GM21576 (cell line): ENCODE results near the gene ATF2.

Source experiments
- ATAC-seq: cut with Tn5 transposase; IDR thresholded peaks from one replicate; pipeline ENCODE4 v1.9.1; 2021; ENCODE audit warnings: mild to moderate bottlenecking, moderate library complexity; ENCODE audit not compliant: unreplicated experiment

The ATF2 gene, protein sequence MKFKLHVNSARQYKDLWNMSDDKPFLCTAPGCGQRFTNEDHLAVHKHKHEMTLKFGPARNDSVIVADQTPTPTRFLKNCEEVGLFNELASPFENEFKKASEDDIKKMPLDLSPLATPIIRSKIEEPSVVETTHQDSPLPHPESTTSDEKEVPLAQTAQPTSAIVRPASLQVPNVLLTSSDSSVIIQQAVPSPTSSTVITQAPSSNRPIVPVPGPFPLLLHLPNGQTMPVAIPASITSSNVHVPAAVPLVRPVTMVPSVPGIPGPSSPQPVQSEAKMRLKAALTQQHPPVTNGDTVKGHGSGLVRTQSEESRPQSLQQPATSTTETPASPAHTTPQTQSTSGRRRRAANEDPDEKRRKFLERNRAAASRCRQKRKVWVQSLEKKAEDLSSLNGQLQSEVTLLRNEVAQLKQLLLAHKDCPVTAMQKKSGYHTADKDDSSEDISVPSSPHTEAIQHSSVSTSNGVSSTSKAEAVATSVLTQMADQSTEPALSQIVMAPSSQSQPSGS

DNA sequence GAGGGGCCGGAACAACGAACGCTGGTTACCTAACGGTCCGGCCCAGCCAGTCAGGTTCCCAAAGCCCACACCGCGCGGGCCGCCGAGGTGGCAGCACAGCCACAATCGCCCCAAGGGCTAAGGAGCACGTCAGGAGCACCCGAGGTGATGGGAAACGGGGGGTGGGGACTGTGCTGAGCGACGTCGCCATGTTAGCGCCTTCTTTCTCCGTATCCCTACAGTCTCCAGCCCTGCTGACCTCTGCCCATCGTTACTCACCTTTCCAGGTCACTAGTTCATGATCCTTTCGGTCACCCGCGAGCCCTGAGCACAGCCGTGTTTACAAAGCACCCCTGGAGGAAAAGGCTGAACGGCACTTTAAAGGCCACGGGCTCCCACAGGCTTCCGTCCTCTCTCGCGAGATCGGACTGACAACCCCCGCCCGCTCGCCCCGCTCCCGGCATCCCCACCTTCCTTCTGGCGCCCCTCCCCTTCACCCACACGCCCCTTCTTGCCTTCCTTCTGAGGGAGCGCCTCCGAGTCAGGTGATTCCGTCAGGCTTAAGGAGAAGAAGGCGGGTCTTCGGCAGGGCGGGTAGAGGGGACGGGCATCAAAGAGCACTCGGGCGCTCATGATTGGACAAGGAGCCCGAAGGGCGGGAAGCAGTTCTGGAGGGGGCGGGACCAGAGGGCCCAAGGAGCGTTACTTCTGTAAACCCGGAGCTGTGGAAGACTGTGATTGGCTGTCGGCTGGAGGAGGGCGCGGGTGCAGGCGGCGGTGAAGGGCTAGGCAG is at the start of gene ATF2:
ATF2 (minus strand) TSS at position 412 of the 772 bp plus-strand sequence. CDS start 31,760 bp downstream, outside the sequence.
- ATAC-seq, result peak; percentile 94

DNA sequence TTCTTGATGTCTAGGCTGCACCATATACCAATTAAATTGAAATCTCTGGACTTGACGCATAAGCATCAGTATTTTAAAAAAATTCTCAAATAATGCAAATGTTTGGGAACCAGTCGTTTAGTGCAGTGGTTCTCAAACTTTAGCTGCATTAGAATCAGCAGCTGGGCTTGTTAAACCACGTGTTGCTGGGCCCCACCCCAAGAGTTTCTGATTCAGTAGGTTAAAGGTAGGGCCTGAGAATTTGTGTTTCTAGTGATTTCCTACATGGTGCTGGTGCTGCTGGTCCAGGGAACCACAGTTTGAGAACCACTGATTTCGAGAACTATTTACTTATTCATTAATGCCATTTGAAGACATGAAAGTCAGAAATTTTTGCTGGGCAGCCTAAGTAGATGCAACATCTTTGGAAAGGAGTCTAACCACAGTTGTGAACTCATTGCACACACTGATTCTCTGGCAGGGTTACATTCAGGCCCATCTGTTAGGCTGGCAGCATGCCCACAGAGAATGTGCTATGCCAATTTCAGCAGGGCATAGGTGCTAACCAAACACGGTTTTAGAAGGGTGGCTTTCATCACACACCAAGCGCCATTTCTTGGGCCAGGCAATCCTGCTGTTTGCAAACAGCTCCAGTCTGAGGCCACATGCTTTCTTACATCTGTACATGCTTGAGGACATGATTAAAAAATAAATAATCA is 39.9 kb upstream of the ATF2 start:
- no peak for ATAC-seq

DNA sequence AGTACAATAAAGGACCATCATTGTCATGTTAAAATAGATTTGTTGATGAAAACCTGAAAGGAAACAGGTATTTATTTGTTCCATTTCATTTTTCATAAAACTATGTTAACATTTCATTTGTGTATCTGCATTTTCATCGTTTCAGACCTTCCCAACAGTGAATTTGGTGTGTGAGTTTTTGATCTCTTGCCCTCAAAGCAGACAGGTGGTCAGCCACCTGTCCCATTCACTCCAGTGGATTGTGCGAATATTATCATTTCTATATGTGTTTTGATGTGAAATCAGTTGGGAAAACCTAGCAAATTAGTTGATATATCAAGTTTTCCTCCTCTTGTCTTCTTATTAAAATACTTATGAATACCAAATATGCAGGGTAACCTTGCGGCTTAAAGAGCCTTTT is 38.9 kb upstream of the ATF2 start:
- ATAC-seq, result no peak

DNA sequence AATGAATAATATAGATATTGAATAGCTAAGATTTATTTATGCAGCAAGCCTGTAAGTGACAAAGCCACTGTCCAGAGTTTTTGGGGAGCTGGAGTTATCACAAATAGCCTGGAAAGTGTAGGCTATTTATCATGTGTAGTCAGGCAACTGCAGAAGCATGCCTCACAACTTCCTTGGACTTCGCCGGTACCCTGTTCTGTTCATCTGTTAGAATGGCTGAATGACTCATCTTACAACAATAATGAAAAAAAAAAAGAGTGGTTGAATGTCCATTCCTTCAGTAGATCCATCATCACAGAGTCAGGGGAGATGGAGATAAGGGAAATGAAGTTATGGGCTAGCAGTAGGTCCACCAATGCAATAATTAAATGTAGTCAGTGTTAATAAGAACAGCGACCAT is 37.5 kb upstream of the ATF2 start:
- ATAC-seq, result no peak

DNA sequence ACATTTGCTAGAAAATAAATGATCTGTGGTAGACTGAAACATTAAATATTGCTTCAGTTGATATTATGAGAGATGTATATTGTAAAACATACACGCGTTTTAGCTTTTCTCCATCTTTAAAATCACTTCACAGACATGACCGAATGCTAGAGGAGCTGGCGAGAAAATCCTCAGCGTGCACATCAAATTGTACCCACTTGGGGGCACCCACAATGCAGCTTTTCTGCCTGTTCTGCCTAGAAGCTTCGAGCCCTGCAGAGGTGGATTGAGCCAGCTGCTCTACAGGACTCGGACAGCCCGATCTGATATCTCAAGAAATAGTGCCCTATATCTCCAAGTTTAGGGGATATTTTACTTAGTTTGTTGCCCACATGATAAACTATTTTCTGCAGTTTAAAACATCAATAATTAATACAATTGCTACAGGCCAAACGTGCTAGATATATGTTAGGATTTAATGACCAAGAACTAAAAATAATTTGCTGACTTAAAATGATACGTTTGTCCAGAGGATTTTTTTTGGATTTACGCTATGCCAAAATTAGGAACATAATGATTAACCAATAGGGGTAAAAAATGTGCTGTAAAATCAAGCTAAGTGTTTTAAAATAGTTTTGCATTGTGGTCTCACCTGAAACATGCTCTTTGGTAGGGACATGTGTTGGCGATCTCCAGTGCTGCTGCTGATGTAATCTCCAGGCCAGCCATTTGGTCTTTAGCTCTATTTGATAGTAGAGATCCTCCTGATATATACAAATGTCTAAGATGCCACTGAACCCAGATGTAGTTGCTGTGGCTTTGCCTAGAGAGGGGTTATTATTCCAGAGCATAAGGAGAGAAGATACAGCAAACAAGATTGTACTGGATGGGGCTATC is 35.9 kb upstream of the ATF2 start:
- ATAC-seq, result peak; percentile 83

DNA sequence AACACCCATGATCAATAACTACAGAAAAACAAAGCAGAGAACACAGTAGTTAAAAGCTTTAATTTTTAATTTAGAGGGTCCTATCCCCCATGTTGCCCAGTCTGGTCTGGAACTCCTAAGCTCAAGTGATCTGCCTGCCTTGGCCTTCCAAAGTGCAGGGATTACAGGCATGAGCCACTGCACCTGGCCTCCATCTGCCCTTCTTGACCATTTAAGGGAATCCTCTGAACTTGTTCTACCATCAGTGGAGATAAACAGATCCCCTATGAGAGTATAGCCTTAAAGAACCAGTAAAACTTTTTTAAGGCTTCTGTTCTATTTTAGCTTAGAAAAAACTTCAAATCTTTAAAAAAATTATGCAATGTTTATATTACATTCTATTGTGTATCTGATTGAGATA is 27.0 kb upstream of the ATF2 start:
- ATAC-seq, result no peak

DNA sequence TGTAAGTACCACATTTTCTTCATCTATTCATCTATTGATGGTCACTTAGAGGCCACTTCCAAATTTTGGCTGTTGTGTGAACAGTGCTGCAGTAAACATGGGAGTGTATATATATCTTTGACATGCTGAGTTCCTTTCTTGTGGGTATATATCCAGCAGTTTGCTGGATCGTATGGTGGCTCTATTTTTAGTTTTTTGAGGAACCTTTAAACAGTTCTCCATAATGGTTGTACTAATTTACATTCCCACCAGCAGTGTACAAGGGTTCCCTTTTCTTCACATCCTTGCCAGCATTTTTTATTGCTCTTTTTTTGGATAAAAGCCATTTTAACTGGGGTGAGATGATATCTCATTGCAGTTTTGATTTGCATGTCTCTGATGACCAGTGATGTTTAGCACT is 20.8 kb upstream of the ATF2 start:
- ATAC-seq, result no peak

DNA sequence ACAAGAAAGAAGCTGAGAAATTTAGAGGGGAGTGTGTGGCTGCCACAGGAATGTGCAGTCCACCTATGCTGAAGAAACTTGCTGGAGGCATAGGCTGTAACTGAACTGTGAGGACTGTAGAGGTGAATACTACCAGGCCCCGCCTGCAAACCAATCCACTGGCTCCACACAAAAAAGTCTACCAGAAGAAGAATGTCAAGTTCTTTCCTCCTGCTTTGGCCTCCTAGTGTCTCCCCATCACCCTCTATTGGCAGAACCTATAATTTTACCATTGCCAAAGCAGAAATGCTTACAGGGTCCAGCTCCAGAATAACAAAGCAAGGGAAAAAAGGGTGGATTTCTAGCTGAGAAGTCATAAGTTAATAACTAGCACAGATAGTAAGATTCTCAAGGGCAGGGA is 19.4 kb upstream of the ATF2 start:
- peak; percentile 73 for ATAC-seq

DNA sequence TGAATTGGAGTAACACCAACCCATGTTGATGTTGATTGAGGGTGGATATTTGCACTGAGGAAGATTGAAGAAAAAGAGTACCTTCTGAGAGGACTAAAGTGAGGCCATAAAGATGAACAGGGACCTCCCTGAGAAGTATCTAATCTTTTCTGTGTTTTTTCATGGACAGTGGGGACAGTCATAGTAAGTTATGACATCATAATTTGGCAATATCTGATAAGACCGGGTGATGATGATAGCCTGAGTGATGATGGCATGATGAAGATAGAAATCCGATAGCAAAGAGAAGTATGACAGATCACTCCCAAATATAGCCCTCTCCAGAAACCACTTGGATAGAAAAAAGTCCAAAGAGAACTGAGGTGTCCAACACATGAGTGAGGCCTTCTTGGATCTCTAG is 15.7 kb upstream of the ATF2 start:
- no peak for ATAC-seq

DNA sequence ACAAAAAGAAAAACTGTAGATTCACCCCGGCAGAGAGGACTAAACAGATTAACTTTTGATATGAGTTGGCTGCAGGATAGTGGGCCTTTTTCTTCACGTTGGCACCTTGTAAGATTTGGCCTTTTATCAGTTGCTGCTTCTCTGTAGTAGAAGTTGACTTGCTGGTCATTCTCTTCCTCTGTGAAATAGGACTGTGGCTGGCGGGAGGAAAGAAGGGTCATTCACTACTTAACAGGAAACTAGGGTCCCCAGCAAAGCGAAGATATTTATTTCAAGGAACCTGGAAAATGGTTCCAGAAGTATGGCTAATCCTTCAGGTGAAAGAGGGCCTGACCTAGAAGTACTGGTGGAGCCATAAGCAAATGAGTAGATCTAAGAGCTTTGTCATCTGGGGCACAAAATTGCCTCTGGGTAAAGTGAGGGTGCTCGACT is 13.9 kb upstream of the ATF2 start:
- no peak for ATAC-seq

DNA sequence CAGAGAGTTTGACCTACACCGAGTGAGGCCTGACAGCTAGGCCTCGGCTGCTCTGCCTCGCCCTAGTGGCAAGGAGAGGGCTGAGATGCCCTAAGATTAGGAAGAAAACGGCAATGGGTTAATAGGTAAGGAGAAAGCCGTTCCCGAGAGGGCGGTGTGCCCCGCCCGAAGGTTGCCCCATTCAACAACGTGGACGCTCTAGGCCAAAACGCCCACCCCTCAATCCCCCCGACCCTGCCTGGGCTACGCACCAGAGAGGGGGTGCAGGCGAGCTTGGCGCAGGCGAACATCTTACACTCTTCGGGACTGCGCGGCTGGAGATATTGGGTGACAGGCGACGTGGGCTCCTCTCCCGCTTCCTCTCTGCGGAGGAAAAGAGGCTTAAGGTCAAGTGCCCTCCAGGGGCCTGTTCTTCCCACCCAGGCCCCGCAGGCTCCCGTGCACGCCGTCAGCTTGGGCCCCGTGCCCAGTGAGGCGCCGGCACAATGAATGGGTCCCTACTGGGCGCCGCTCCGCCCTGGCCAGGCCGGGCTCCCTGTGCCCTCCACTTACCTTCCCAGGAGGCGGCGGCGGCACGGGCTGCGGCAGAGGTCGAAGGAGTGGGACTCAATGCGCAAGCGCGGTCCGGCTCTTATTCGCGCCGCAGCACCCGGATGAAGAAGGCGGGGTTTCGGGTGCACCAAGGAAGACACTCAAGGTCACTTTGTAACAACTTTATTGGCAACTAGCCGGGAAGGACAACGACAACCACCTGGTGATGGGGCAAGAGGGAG is 13.3 kb upstream of the ATF2 start, which contains the start of gene ATP5MC3:
ATP5MC3 (minus strand) TSS at position 607 of the 773 bp plus-strand sequence; CDS start at position 290, 317 bp downstream.
- ATAC-seq, result peak; percentile 91

DNA sequence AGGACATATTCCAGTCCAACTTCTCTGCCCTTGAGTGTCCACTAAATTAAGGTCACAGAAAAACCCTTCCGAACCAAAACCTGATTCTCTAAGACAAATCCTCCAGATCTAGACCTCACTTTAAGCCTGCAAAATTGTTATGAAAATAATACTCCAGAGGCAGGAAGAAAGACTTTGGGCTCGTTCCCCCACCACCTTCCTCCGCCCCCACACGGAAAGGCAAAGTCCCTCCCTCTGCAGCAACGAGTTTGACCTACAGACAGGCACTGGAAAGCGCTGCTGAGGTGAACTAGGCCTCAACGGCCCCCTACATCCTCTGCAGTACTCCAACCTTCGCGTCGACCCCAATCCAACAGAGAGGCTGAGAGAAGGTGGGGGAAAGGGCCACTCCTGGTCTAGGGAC is 12.7 kb upstream of the ATF2 start:
- peak; percentile 54 for ATAC-seq

DNA sequence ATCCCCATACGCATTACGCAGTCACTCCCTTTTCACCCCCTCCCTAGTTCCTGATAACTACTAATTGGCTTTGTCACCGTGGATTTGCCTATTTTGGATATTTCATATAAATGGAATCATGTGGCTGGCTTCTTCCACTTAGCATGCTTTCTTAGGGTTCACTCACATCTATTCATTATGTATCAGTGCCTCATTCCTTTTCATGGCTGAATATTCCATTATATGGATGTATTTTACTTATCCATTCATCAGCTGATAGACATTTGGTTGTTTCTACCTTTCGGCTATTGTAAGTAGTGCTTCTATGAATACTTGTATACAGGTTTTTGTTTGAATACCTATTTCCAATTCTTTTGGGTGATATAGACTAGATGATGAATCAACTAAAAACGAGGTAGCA is 8.6 kb upstream of the ATF2 start:
- ATAC-seq, result no peak

DNA sequence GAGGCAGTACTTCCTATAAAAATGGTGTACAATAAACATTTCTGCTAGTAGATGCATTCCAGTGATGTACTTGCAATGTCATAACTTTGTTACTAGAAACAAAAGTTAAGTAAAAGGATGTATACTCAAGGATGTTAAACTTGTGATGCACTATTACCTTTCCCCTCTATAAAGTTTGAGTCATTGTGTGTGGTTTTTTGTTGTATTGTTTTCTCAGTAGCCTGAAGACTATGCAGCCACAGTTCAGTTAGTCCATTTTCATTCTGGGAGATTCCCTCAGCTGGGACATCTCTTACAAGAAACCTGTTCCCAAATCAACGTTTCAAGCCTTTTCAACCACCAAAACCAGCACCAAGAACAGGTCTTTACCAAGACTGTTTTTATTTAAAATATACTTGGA is 7.9 kb upstream of the ATF2 start:
- ATAC-seq, result no peak

DNA sequence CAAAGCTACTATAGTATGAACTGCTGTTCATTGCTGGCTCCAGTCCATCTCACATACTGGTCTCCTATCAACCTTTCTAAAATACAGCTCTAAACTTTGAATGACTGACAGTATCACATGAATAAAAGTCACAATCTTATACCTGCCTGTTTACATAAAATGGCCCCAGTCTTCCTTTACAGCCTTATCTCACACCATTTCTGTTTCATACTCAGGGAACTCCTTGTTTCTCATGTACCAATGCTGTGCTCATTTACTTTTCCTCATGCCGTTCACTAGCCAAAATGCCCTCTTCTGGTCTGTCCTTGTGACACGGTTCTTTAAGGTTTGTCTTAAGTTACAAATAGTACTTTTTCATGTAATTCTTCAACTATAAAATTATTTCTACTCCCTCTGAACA is 7.3 kb upstream of the ATF2 start:
- no peak for ATAC-seq

DNA sequence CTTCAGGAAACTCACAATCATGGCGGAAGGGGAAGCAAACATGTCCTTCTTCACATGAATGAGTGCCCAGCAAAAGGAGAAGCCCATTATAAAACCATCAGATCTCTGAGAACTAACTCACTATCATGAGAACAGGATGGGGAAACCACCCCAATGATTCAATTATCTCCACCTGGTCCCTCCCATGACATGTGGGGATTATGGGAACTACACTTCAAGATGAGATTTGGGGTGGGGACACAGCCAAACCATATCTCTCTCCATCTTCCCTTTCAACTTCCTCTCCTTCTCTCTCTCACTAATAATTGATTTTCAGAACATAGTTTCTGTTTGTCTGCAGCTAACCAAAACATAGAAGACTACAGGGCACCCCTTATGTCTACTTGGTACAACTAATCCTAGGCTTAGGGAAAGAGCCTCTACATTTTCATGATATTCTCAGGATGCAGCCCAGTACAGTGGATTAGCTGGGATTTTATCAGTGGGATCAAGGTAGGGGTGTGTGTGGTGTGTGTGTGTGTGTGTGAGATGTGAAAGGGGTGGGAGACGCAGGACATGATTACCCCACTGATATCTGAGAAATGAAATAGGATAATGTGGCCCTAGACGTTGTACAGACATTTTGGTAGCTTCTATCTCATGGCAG is 2.8 kb upstream of the ATF2 start:
- ATAC-seq, result no peak

DNA sequence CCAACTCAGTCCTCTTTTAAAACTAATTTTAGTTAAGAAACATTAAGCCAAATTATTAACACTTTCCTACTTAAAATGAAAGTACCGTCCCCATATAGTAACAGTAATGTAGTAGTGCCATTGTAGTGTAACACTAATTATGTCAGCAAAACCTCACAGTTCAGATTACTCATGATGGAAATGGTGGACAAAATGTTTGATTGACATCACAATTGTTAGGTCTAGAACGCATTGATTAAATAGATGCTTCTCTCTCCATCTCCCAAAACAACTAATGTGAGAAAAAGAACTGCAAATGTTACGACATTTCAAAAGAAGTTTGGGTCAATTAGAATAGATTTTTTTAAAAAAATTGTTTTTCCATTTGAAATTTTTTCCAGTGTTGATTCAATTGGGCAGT is 1.2 kb upstream of the ATF2 start:
- ATAC-seq, result no peak

DNA sequence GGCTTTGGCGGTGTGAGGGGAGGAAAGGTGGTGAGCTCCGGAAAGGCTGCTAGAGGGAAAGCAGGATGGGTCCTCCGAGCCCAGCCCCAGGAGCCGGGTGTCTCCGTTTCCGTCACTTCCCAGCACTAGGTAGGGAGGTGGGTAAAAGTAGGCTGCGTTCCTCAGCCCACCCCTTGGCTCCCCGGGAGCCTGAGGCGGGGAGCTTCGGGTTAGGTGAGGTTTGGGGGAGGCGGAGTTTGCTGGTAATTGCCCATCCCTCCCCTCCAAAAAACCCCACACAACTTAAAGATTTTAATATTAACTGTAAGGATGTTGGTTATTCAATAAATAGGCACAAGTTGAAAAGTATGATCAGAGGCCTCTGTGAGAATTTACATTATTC is 552 bp upstream of the ATF2 start:
- ATAC-seq, result peak; percentile 18
